ENCODE measurements around the gene LNPEP. TPM values are rescaled to one million over a fixed set of nuclear protein-coding genes. Genes with fewer than 3 reads are reported as not detected.
A peak's percentile ranks its signal among the peaks of the same experiment; 100 is the strongest.

The LNPEP gene
- total and polyA plus RNA-seq, 2 donors (not counting 1 experiment from before 2014, with no cell fraction given) = 10.5 to 92.9 TPM

GRCh38 chr5:96893342-96893741, 42.5 kb upstream of the LNPEP start:
- intact Hi-C loops (cut with micrococcal nuclease) = no loop called here
- 93% methylated on average over 3 of the region's 4 CpGs for WGBS (ENCODE audit: insufficient coverage)
- Mint-ChIP-seq H3K9me3 (ENCODE audit: insufficient read depth) (no peaks in the 10 kb centered on the region), H3K4me1 (peaks cover 29% of the 10 kb centered on the region), H3K27me3 (no peaks in the 10 kb centered on the region), H3K27ac (peak overlapping the region; percentile 79), H3K4me3 (no peak overlapping the region)
- peaks cover 12 to 73% of the 10 kb centered on the region in 2 experiments for H3K36me3 ChIP-seq (replicated peaks in 1 of 2; ENCODE audit: control extremely low read depth in 1 of 2, control insufficient read depth in 1 of 2, extremely low read depth in 1 of 2, insufficient read depth in 2 of 2, low read length in 1 of 2)
- H3K9me3 ChIP-seq (ENCODE audit: control extremely low read depth in 1 of 3, control insufficient read depth in 2 of 3, insufficient read depth in 1 of 3, low read length in 2 of 3) = no peaks in the 10 kb centered on the region
- CTCF ChIA-PET = interaction anchor here (0.9 to 3.2 kb wide), 2 partner anchors 12 to 24 kb away, joined by 4 to 15 read pairs; no protein-coding TSS in a partner anchor
- H3K79me2 ChIP-seq (ENCODE audit: control insufficient read depth, insufficient read depth, low read length) = peaks cover 38% of the 10 kb centered on the region
- H3K4me1 ChIP-seq (ENCODE audit: control insufficient read depth in 2 of 2, insufficient read depth in 2 of 2, low read length in 2 of 2) = peaks cover 18 to 19% of the 10 kb centered on the region in 2 donors
- peak overlapping the region in 1 of 2 donors; percentile 98 for H3K27ac ChIP-seq (ENCODE audit: low read length in 2 of 2)
- ATAC-seq (ENCODE audit: low read depth) (no peak), DNase-seq (no peak)
- H3K9ac ChIP-seq (ENCODE audit: low read length) = no peak overlapping the region
- H4K20me1 ChIP-seq (ENCODE audit: control insufficient read depth, insufficient read depth, low read length, poor library complexity, severe bottlenecking) = no peaks in the 10 kb centered on the region
- H3K4me3 ChIP-seq (ENCODE audit: control extremely low read depth in 1 of 5, extremely low read depth in 1 of 5, insufficient read depth in 1 of 5, low read depth in 2 of 5, low read length in 4 of 5) = no peak overlapping the region
- no peak overlapping the region for H3K4me2 ChIP-seq (replicated peaks; ENCODE audit: low read depth, low read length, poor library complexity, severe bottlenecking)
- POLR2A ChIA-PET = no interaction called here
- no peaks in the 10 kb centered on the region for H3K27me3 ChIP-seq (replicated peaks in 1 of 4; ENCODE audit: control extremely low read depth in 1 of 4, control insufficient read depth in 3 of 4, insufficient read depth in 4 of 4, low read length in 3 of 4)
- no peak for TF ChIP-seq CTCF (IDR thresholded peaks at IDR 0.05)
- no peak for TF ChIP-seq EZH2 (IDR thresholded peaks at IDR 0.05; ENCODE audit: borderline replicate concordance, insufficient read depth, low read depth, low read length, poor library complexity, severe bottlenecking)
- H2AFZ ChIP-seq (ENCODE audit: insufficient read depth, low read depth, low read length, poor library complexity, severe bottlenecking) = no peak overlapping the region

DNA sequence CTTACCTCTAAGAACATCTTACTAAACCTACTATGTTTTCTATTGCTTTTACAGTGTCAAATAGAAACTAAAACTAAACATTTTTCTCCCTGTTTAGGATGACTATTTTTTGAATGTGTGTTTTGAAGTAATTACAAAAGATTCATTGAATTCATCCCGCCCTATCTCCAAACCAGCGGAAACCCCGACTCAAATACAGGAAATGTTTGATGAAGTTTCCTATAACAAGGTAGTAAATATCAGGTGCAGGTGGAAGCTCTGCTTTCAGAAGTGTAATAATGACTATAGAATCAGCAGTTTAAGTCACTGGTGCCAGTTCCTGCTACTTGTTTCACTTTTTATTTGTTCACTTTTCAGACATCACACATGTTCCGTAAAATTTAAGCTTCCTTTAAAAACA, 39.6 kb upstream of the LNPEP start:
- ChIA-PET POLR2A (interaction anchor here (0.5 to 1.6 kb wide), 11 partner anchors 10 to 88 kb away, joined by 3 to 15 read pairs (median 5); partner anchors contain the start of genes ERAP1, ERAP2 and LNPEP), CTCF (interaction anchor here (0.8 to 2.5 kb wide), 14 partner anchors 11 to 1250 kb away, joined by 3 to 37 read pairs (median 6); partner anchors contain the start of genes ERAP1, ERAP2, LNPEP and RFESD)
- DNase-seq = peak; percentile 79
- Histone ChIP-seq H3K9me3 (ENCODE audit: control extremely low read depth in 1 of 3, control insufficient read depth in 2 of 3, insufficient read depth in 1 of 3, low read length in 2 of 3) (no peaks in the 10 kb centered on the region), H3K4me3 (ENCODE audit: control extremely low read depth in 1 of 5, extremely low read depth in 1 of 5, insufficient read depth in 1 of 5, low read depth in 2 of 5, low read length in 4 of 5) (peak overlapping the region; percentile 24 to 65 (median 45)), H3K79me2 (ENCODE audit: control insufficient read depth, insufficient read depth, low read length) (peaks cover 31% of the 10 kb centered on the region), H3K4me1 (ENCODE audit: control insufficient read depth in 2 of 2, insufficient read depth in 2 of 2, low read length in 2 of 2) (peaks cover 16 to 18% of the 10 kb centered on the region in 2 donors), H3K36me3 (replicated peaks in 1 of 2; ENCODE audit: control extremely low read depth in 1 of 2, control insufficient read depth in 1 of 2, extremely low read depth in 1 of 2, insufficient read depth in 2 of 2, low read length in 1 of 2) (peaks cover 8 to 69% of the 10 kb centered on the region in 2 experiments), H3K4me2 (replicated peaks; ENCODE audit: low read depth, low read length, poor library complexity, severe bottlenecking) (peak overlapping the region; percentile 82), H4K20me1 (ENCODE audit: control insufficient read depth, insufficient read depth, low read length, poor library complexity, severe bottlenecking) (no peaks in the 10 kb centered on the region), H2AFZ (ENCODE audit: insufficient read depth, low read depth, low read length, poor library complexity, severe bottlenecking) (peak overlapping the region; percentile 51), H3K27ac (ENCODE audit: low read length in 2 of 2) (peak overlapping the region; percentile 96 to 98), H3K27me3 (replicated peaks in 1 of 4; ENCODE audit: control extremely low read depth in 1 of 4, control insufficient read depth in 3 of 4, insufficient read depth in 4 of 4, low read length in 3 of 4) (no peaks in the 10 kb centered on the region), H3K9ac (ENCODE audit: low read length) (peak overlapping the region; percentile 69)
- peak overlapping the region; percentile 80 for H3K4me3 Mint-ChIP-seq
- intact Hi-C loops (cut with micrococcal nuclease) = loop anchor here (1.0 kb wide), 3 partner anchors 10 to 39 kb away; partner anchors contain the start of gene ERAP2
- peak overlapping the region; percentile 85 for H3K27ac Mint-ChIP-seq
- no peaks in the 10 kb centered on the region for H3K27me3 Mint-ChIP-seq
- no CpG with 5 or more reads among the region's 4 CpGs for WGBS (ENCODE audit: insufficient coverage)
- peaks cover 32% of the 10 kb centered on the region for H3K4me1 Mint-ChIP-seq
- no peak for TF ChIP-seq CTCF (IDR thresholded peaks at IDR 0.05)
- no peak for TF ChIP-seq EZH2 (IDR thresholded peaks at IDR 0.05; ENCODE audit: borderline replicate concordance, insufficient read depth, low read depth, low read length, poor library complexity, severe bottlenecking)
- H3K9me3 Mint-ChIP-seq (ENCODE audit: insufficient read depth) = no peaks in the 10 kb centered on the region
- ATAC-seq (ENCODE audit: low read depth) = peak; percentile 68

Measured in B cell (primary cell).